ENCODE measurements around the gene IQCH.

DNA sequence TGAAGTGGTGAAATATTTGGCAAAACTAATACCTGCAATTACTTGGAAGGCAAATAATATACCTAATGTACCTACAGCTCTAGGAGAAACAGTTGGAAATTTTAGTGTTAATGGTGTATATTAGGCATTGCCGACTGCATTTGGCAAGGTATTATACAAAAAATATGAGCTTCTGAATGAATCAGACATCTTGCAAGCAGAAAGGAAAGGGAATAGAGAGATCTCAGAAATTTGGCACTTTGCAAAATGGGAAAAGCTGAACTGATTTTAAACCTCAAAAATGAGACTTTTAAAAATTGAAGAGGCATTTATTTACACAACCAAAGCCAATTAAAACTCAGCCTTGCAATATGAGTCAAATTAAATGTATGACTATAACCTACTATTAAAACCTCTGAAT, 226.2 kb downstream of the IQCH start:
- TF ChIP-seq, protein P1, sequence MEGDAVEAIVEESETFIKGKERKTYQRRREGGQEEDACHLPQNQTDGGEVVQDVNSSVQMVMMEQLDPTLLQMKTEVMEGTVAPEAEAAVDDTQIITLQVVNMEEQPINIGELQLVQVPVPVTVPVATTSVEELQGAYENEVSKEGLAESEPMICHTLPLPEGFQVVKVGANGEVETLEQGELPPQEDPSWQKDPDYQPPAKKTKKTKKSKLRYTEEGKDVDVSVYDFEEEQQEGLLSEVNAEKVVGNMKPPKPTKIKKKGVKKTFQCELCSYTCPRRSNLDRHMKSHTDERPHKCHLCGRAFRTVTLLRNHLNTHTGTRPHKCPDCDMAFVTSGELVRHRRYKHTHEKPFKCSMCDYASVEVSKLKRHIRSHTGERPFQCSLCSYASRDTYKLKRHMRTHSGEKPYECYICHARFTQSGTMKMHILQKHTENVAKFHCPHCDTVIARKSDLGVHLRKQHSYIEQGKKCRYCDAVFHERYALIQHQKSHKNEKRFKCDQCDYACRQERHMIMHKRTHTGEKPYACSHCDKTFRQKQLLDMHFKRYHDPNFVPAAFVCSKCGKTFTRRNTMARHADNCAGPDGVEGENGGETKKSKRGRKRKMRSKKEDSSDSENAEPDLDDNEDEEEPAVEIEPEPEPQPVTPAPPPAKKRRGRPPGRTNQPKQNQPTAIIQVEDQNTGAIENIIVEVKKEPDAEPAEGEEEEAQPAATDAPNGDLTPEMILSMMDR (IDR thresholded peaks at IDR 0.05): no peak
- TF ChIP-seq POLR2AphosphoS5 (IDR thresholded peaks at IDR 0.05): no peak
